Hematopoietic multipotent progenitor cell (in vitro differentiated cells): ENCODE data around the gene TMEM63A. TPM values are rescaled to one million over a fixed set of nuclear protein-coding genes. Genes with fewer than 3 reads are reported as not detected.
A peak's percentile ranks its signal among the peaks of the same experiment; 100 is the strongest.
"Not testable (repeated sequence)": the region's sequence is repeated elsewhere in the genome, so short reads cannot be mapped to it uniquely, and the experiment has no call there.

Experiments
- DNase-seq, 3 donors: peaks; one replicate each; pipeline ENCODE4 v3.0.0-alpha.2; 2011 to 2015; ENCODE audit warnings: low read depth in 2 of 3, low spot score in 2 of 3
- total RNA-seq: library from RNA; depleted of rRNA; stranded (reverse); fragments of >200 nt; gene quantifications from one replicate; pipeline ENCODE4 v1.2.3, GENCODE V29; 2012

The TMEM63A gene
- total RNA-seq, 1 donor = 70.0 TPM

DNA sequence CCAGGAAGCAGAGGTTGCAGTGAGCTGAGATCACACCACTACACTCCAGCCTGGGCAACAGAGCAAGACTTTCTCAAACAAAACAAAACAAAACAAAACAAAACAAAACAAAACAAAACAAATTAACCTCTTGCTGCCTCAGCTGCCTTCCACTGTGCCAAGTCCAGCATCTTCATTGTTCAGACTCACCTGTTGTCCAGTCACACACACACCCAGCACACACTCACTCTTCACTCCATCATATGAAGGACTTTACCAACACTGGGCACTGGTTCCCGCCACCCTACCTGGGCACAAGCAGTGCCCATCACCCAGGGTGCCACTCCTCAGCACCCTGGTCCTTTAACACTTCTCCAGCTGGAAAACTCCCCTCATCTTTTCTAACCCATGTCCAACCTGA lies 27.3 kb upstream of the TMEM63A start:
- no peak for DNase-seq

DNA sequence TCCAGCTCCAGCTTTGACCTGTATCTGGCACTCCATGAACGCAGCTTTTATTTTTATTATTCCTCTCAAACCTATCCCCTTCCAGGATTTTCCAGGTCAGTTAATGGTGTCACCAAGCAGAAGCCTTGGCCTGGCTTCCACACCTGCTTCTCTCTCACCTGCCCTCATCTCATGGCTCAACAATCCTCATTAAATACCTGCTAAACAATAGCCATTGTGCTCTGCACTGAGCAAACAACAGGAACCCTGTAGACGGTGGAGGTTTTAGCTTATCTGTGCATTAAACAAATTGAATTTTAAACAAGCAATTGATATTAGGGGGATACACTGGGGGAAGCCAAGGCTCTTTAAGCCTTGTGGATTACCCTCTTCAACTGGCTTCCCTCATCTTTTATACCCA lies 26.6 kb upstream of the TMEM63A start:
- DNase-seq = no peak

DNA sequence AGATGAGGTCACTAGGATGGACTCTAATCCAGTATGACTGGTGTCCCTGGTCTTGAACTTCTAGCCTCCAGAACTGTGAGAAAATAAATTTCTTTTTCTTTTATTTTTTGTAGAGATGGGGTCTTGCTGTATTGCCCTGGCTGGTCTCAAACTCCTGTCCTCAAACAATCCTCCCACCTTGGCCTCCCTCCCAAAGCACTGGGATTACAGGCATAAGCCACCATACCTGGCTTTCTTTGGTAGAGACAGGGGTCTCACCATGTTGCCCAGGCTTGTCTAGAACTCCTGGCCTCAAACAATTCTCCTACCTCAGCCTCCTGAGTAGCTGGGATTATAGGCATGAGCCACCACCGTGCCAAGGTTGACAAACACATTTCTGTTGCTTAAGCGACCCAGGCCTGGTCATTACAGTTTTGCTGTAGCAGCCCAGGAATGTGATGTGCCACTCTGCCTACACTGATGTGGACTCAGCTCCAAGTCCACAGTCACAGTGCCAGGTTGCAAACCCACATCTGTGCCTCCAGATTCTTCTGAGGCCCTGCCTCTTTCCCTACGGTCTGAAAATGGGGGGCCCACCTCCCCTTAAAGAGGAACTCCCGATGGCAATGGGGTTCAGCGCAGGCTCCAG lies 25.9 kb upstream of the TMEM63A start:
- DNase-seq = no peak

- DNase-seq = no peak
Observed at GRCh38 chr1:225907341-225907740, 25.2 kb upstream of the TMEM63A start.

GRCh38 chr1:225906467-225906866 lies 24.3 kb upstream of the TMEM63A start:
- no peak for DNase-seq

DNA sequence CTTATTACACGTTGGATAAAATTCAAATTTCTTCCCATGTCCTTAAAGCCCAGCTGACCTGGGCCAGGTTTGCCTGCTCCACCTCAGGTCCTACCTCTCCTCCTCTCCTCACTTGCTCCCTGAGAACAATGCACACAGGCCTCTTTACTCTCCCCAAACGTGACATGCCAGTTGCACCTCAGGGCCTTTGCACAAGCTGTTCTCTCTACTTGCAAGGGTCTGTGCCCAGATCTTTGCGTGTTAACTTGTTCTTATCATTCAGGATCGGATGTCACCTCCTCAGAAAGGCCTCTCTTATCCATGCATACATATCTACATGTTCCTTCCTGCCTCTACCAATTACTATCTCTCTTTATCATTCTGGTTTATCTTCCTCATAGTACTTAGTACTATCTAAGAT lies 21.4 kb upstream of the TMEM63A start:
- DNase-seq = no peak

DNA sequence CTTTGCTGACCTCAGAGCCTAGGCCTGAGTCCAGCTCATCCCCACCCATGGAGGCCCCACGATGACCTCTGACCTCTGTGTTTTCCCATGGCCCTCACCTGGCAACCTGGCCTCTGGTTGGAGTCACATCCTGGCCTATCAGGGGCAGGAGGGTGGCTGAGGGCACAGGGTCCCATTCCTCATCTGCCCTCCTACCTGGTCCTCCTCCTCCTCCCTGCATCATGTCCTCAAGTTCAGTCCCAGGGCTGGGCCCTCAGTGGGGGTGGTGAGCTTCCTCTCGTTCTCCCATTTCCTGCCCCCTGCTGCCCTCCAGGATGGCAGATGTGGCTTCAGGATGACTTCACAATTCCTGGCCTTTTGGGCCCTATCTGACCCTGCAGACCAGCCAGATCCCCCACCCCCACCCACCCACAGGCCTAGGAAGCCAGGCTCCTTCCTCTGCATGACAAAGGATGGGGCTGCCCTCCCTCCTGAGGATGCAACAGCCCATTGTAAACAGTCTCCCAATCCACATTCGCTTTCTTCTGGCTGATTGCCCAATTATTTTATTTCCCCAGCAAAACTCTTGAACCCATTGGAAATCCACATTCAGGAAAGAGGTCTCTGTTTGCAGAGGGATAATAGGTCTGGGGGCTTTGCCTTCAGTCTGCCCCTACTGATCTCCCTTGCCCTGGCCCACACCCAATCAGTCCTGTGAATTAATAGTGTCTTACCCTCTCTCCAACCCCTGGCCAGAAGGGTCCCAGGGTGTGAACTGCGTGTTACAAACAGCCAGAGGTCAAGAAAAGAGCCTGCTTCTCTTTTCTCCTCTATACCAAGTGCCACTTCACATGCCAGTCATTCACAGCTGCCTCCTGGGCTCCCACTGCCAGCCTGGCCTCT lies 17.1 kb upstream of the TMEM63A start:
- DNase-seq = no peak

DNA sequence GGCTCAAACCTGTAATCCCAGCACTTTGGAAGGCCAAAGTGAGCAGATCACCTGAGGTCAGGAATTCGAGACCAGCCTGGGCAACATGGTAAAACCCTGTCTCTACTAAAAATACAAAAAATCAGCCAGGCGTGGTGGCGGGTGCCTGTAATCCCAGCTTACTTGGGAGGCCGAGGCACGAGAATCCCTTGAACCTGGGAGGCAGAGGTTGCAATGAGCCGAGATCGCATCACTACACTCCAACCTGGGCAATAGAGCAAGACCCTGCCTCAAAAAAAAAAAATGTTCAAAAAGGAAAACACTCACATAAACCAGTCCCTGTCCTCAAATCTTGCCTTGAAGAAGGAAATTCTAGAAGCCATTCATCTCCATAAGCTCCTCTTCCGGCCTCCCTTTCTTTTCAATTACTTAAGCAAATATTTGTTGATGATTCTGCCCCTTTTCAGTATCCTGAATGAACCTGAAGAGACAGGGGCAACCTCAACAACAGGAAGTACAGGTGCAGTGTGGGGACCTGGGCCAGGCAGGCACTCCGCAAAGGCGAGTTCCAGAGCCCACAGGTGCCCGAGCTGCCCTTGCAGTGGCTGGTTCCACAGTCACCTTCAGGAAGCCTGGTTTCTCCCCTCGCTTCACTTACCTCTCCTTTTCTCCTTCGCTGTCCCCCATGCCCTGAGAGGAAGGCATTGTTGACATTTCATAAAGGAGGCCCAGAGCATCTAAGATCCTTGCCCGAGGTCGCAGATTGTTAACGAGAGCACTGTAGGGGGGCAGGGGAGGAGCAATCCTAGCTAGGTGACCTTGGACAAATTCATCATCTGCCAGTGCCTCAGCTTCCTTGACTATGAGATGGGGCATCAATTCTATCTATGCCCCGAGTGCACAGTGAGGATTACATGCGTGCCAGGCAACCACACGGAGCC lies 15.7 kb upstream of the TMEM63A start:
- DNase-seq = no peak

DNA sequence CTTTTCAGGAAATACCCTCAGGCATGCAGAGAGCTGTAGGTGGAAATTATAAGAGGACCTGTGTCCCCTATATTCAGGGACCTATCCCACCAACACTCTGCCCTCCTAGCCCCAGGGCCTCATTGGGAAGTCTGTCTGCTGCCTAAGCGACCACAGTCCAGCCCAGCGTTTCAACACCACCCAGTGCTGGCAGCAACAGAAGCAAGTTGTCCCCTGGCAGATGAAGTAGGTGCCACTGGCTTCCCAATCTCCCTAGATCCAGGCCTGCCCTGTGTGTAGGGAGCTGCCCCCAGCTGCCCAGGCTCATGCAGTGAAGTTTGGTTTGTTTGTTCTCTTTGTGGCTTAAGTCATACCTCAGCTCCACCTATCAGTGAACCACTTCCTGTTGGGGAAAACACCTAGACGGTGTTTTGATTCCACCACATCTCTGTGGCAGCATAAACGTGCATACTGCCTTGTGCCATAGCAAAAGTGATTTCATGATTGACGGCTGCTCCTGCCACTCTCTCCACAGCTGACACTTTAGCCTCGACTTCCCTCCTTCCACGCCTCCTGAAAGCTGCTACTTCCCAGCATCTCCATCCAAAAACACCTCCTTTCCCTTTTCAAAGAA lies 14.9 kb upstream of the TMEM63A start:
- peak; percentile 57 to 67 (median 59) for DNase-seq

DNA sequence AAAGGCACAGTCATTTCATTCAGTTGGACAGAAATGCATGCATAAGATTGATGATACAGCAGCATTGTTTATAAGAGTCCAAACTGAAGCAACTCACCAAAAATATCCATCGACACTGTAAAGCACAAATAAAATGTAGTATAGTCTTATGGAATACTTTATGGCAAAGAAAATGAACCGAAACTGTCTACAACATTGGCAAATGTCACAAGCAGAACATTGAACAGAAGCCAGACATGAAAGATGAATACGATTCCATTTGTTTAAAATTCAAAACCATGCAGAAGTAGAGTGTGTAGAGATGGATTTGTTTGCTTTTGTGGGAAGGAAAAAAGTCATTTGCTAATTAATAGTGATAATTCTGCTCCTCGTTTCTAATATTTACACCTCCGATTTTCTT lies 14.3 kb upstream of the TMEM63A start:
- no peak for DNase-seq

- DNase-seq = no peak
Observed at GRCh38 chr1:225892307-225892706, 10.1 kb upstream of the TMEM63A start.

DNA sequence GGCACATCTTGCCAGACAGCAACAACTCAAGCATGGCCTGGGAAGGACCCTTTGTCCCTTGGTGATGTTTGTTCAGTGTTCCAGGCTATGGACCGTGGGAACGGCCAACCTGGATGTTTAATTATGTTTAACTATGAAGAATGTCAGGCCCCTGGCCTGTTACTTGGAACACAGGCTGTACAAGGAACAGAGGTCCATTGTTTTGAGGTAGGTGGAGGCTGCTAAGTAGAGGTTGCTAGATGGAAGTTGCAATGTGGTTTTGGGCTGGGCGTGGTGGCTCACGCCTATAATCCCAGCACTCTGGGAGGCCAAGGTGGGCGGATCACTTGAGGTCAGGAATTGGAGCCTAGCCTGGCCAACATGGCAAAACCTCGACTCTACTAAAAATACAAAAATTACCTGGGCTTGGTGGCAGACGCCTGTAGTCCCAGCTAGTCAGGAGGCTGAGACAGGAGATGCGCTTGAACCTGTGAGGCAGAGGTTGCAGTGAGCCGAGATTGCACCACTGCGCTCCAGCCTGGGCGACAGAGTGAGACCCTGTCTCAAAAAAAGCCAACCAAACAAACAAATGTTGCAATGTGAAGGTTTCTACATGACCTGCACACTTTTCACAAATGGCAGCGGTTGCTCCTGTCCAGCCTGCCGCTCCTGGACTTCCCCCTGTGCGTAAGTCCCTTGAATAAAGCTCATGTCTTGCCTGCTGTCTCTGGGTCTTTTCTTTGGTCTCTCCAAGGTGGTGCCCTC lies 9.2 kb upstream of the TMEM63A start:
- DNase-seq = no peak

DNA sequence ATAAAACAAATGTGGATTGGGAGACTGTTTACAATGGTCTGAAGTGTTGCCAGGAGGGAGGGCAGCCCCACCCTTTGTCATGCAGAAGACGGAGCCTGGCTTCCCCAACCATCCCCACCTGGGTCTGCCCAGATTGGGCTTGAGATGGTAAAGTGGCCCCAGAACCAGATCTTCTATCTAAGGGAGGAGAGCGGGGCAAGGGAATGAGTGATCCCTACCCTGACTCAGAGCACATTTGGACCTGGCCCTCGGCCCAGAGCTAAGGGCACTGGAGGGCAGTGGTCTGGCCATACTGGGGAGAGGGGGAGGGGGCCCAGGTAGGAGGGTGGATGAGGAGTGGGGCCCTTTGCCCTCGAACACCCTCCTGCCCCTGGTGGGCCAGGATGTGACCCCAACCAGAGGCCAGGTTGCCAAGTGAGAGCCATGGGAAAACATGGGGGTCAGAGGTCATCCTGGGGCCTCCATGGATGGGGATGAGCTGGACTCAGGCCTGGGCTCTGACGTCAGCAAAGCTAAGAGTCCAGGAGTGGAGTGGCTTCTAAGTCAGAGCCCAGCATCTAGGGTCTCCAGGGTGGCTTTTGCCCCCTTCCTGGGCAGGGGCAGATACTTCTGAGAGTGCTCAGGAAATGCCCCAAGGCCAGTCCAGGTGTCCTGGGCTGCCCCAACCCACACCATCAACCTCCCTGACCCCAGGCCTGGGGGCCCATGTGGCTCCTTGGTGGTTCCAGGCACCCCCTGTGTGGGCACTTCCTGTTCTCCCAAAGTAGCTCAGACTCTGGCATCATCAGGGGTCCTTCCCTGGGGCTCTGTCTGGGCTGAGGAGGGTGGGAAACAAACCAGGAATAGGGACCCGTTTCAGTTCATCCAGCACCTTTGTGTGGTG lies 8.4 kb upstream of the TMEM63A start:
- no peak for DNase-seq

GRCh38 chr1:225889743-225890142 lies 7.6 kb upstream of the TMEM63A start:
- DNase-seq = no peak

DNA sequence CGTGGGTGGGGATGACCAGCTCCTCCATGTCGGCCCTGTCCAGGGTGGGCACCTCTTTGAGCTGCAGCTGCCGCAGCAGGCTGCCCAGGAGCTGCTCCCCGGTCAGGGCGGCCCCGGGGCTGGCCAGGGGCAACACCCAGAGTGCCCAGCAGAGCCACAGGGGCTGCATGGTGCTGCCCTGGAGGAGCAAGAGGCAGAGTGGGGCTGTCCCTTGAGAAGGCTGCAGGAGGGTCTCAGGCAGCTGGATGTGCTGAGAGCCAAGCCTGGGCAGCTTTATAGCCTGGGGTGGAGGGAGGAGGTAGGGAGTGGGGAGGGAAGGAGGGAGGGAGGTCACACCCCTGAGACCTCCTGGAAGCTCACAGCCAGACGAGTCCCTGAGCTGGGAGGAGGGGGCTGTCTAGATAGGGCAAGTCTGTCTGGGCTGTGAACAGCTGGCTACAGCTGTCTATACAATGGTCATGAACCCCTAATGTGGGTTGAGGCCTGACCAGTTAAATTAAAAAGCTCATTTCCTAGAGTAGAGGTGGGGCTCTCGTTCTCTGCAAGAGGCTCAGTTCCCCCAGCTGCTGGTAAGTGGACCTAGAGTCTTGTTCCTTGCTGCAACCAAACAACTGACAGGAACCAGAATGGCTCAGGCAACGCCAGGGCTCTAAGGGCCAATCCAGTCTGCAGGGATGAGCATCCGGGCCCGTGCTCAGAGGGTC lies 6.9 kb upstream of the TMEM63A start, which contains the start of gene LEFTY1:
LEFTY1 (minus strand) TSS at position 249 of the 704 bp plus-strand sequence; CDS start at position 169, 80 bp downstream.
- no peak for DNase-seq

GRCh38 chr1:225888289-225888897 lies 6.2 kb upstream of the TMEM63A start:
- no peak for DNase-seq

GRCh38 chr1:225887554-225888288 lies 5.5 kb upstream of the TMEM63A start:
- DNase-seq = not testable (repeated sequence)
